ENCODE data around the gene TST. TPM values are rescaled to one million over a fixed set of nuclear protein-coding genes. Genes with fewer than 3 reads are reported as not detected.

TST gene
- total and polyA plus RNA-seq, 10 donors: 10.3 to 27.1 (median 12.8) TPM

- intact Hi-C loops (cut with DNase I; ENCODE audit: low total_unique reads): no loop called here
- 86 to 94% (median 89%) methylated on average over 9 to 15 of the region's 15 CpGs for WGBS, 5 donors
- Histone ChIP-seq H3K9me3 (no peaks in the 10 kb centered on the region), H3K4me1 (no peaks in the 10 kb centered on the region), H3K4me3 (no peak overlapping the region), H3K27ac (no peak overlapping the region), H3K27me3 (replicated peaks in 1 of 7) (peaks cover 0 to 13% (median 0%) of the 10 kb centered on the region in 7 donors), H3K36me3 (peaks cover 0 to 48% (median 15%) of the 10 kb centered on the region in 6 donors)
- no peak for DNase-seq
- no peak for TF ChIP-seq CTCF (IDR thresholded peaks at IDR 0.05 in 8 of 11, conservative IDR thresholded peaks at IDR 0.05 in 3 of 11)
- TF ChIP-seq POLR2A (IDR thresholded peaks at IDR 0.05): no peak
- TF ChIP-seq POLR2AphosphoS5 (IDR thresholded peaks at IDR 0.05): peak in 1 of 3 donors; percentile 13
These were observed 43.6 kb upstream of the TST start for GRCh38 chr22:37062702-37063381.

DNA sequence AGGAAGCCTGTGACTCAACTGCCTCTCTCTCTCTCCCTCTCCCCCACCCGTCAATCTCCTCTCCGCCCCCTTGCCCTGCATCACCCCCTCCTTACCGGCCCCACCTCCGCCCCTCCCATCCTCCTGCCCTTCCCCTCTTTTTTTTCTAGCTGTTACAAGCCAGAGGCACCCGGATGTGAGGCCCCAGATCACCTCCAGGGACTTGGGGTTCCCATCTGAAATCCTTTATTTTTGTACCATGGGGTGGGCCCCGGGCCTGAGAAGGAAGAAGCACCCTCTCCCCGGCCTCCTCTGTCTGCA, 43.1 kb upstream of the TST start:
- Histone ChIP-seq H3K27ac (no peak overlapping the region), H3K4me3 (no peak overlapping the region), H3K4me1 (no peaks in the 10 kb centered on the region), H3K36me3 (peaks cover 0 to 53% (median 18%) of the 10 kb centered on the region in 6 donors), H3K9me3 (no peaks in the 10 kb centered on the region), H3K27me3 (replicated peaks in 1 of 7) (peaks cover 0 to 8% (median 0%) of the 10 kb centered on the region in 7 donors)
- 62 to 73% (median 65%) methylated on average over 6 to 7 of the region's 7 CpGs for WGBS, 5 donors
- DNase-seq: no peak
- intact Hi-C loops (cut with DNase I; ENCODE audit: low total_unique reads): no loop called here
- TF ChIP-seq CTCF (IDR thresholded peaks at IDR 0.05 in 8 of 11, conservative IDR thresholded peaks at IDR 0.05 in 3 of 11): no peak
- TF ChIP-seq POLR2AphosphoS5 (IDR thresholded peaks at IDR 0.05): no peak
- TF ChIP-seq POLR2A (IDR thresholded peaks at IDR 0.05): no peak

GRCh38 chr22:37061611-37062375, 42.5 kb upstream of the TST start:
- Histone ChIP-seq H3K9me3 (no peaks in the 10 kb centered on the region), H3K27ac (no peak overlapping the region), H3K27me3 (replicated peaks in 1 of 7) (peaks cover 0 to 4% (median 0%) of the 10 kb centered on the region in 7 donors), H3K36me3 (peaks cover 0 to 58% (median 23%) of the 10 kb centered on the region in 6 donors), H3K4me3 (no peak overlapping the region), H3K4me1 (no peaks in the 10 kb centered on the region)
- 79 to 90% (median 88%) methylated on average over 10 of the region's 10 CpGs for WGBS, 5 donors
- no peak for DNase-seq
- TF ChIP-seq POLR2A (IDR thresholded peaks at IDR 0.05) (no peak), POLR2AphosphoS5 (IDR thresholded peaks at IDR 0.05) (no peak), CTCF (IDR thresholded peaks at IDR 0.05 in 8 of 11, conservative IDR thresholded peaks at IDR 0.05 in 3 of 11) (no peak)
- intact Hi-C loops (cut with DNase I; ENCODE audit: low total_unique reads): no loop called here
